HCT116 (cell line): ENCODE results near the gene SLC37A3. TPM values are rescaled to one million over a fixed set of nuclear protein-coding genes. Genes with fewer than 3 reads are reported as not detected.

ENCODE experiments used
- ATAC-seq: fragments of 200-7000 bp; cut with Tn5 transposase; 2 replicates; pipeline ENCODE4 v1.9.1; 2020; ENCODE audit warnings: mild to moderate bottlenecking, moderate library complexity
- BruUV-seq: library from RNA; stranded (reverse); fragments of 400-500 nt; replicated peaks from 2 replicates; lab custom pipeline; 2021; lab: Mats Ljungman, UMichigan
- CTCF ChIA-PET: fragments of 300-600 bp; sonication (Branson Sonifier 250); formaldehyde crosslinking; loops from one replicate; lab custom pipeline; 2021; ENCODE audit warnings: antibody characterized with exemption; lab: Charles Lee
- POLR2A ChIA-PET: fragments of 300-600, 350-600 bp; sonication (Branson Sonifier 250); formaldehyde crosslinking; loops from one replicate; lab custom pipeline; 2021; ENCODE audit warnings: antibody characterized with exemption; lab: Charles Lee
- RAD21 ChIA-PET, 2 experiments: fragments of 300-600 bp; sonication (Branson Sonifier 250); formaldehyde crosslinking; loops; one replicate each; lab custom pipeline; 2023; ENCODE audit warnings: low total read pairs in 2 of 2; ENCODE audit not compliant: uncharacterized antibody in 2 of 2, unreplicated experiment in 2 of 2, low non-redundant PET in 1 of 2; lab: Charles Lee
- DNase-seq: peaks from one replicate; pipeline ENCODE4 v3.0.0-alpha.2; 2010; ENCODE audit warnings: low read depth, low spot score
- H2AFZ ChIP-seq: fragments of 200-600 bp; shearing (Covaris generic), sonication (generic); 2 replicates; pipeline ENCODE4 v1.6.1; 2017; ENCODE audit warnings: low read depth, mixed run types, mixed read lengths, antibody characterized with exemption, low read length; ENCODE audit not compliant: poor library complexity, severe bottlenecking
- H3K27ac ChIP-seq: 2 replicates; pipeline ENCODE4 v1.5.1; 2012; ENCODE audit warnings: low read depth, low read length
- H3K27me3 ChIP-seq: fragments of 200-600 bp; sonication (generic); 2 replicates; pipeline ENCODE4 v1.6.1; 2016; ENCODE audit warnings: mixed run types, low read length, mixed read lengths; ENCODE audit not compliant: insufficient read depth
- H3K36me3 ChIP-seq, 2 experiments: fragments of 200-500 bp in 1 of 2; fragments of 200-600 bp in 1 of 2; sonication (Bioruptor generic) in 1 of 2; sonication (generic) in 1 of 2; 2 replicates each; pipeline versions ENCODE4 v1.5.1 to v1.6.1; 2014 to 2016; ENCODE audit warnings: low read length in 2 of 2, inconsistent platforms in 1 of 2, mixed read lengths in 1 of 2, mixed run types in 1 of 2; ENCODE audit not compliant: insufficient read depth in 2 of 2, control insufficient read depth in 1 of 2
- H3K4me1 ChIP-seq, 2 experiments: fragments of 200-600 bp in 1 of 2; sonication (generic) in 1 of 2; 2 replicates each; pipeline versions ENCODE4 v1.5.1 to v1.6.1; 2012 to 2017; ENCODE audit warnings: low read length in 2 of 2, inconsistent platforms in 1 of 2, mild to moderate bottlenecking in 1 of 2, mixed read lengths in 1 of 2, mixed run types in 1 of 2, moderate library complexity in 1 of 2; ENCODE audit not compliant: insufficient read depth in 2 of 2, control insufficient read depth in 1 of 2
- H3K4me2 ChIP-seq: fragments of 200-600 bp; sonication (generic); 2 replicates; pipeline ENCODE4 v1.6.1; 2017; ENCODE audit warnings: mixed run types, low read length, mixed read lengths
- H3K4me3 ChIP-seq, 2 experiments: fragments of 200-600 bp in 1 of 2; sonication (generic) in 1 of 2; replicated peaks in 1 of 2; 2 replicates each; pipeline ENCODE4 v1.5.1; 2011 to 2016; ENCODE audit warnings: low read length in 2 of 2, control low read depth in 1 of 2, low read depth in 1 of 2, mild to moderate bottlenecking in 1 of 2, mixed read lengths in 1 of 2, mixed run types in 1 of 2
- H3K79me2 ChIP-seq: fragments of 200-600 bp; sonication (generic); 2 replicates; pipeline ENCODE4 v1.6.1; 2017; ENCODE audit warnings: mild to moderate bottlenecking, mixed run types, low read length, moderate library complexity, mixed read lengths; ENCODE audit not compliant: insufficient read depth
- H3K9ac ChIP-seq: fragments of 200-600 bp; sonication (generic); 2 replicates; pipeline ENCODE4 v1.6.1; 2016; ENCODE audit warnings: low read length, mixed read lengths
- H3K9me2 ChIP-seq: fragments of 200-600 bp; sonication (generic), shearing (Covaris generic); 2 replicates; pipeline ENCODE4 v1.6.1; 2017; ENCODE audit warnings: mixed run types, mild to moderate bottlenecking, moderate library complexity; ENCODE audit not compliant: insufficient read depth
- H3K9me3 ChIP-seq, 2 experiments: fragments of 200-500 bp in 1 of 2; fragments of 200-600 bp in 1 of 2; sonication (Bioruptor generic) in 1 of 2; sonication (generic) in 1 of 2; 2 replicates each; pipeline ENCODE4 v1.6.1; 2014 to 2017; ENCODE audit warnings: low read length in 2 of 2, mixed read lengths in 2 of 2, inconsistent platforms in 1 of 2, low read depth in 1 of 2, mild to moderate bottlenecking in 1 of 2, mixed run types in 1 of 2, moderate library complexity in 1 of 2; ENCODE audit not compliant: control insufficient read depth in 1 of 2, insufficient read depth in 1 of 2
- H4K20me1 ChIP-seq: fragments of 200-600 bp; sonication (generic), shearing (Covaris generic); 2 replicates; pipeline ENCODE4 v1.6.1; 2017; ENCODE audit warnings: mixed run types, mild to moderate bottlenecking, moderate library complexity; ENCODE audit not compliant: insufficient read depth
- ATF3 ChIP-seq: IDR thresholded peaks from 2 replicates; pipeline ENCODE4 v1.6.1; 2012
- EGR1 ChIP-seq: IDR thresholded peaks from 2 replicates; pipeline ENCODE4 v1.6.1; 2012; ENCODE audit warnings: low read depth
- ELF1 ChIP-seq: IDR thresholded peaks from 2 replicates; pipeline ENCODE4 v1.6.1; 2012; ENCODE audit warnings: low read depth, borderline replicate concordance
- EZH2 ChIP-seq: fragments of 200-600 bp; sonication (generic); IDR thresholded peaks from 2 replicates; pipeline ENCODE4 v1.6.1; 2017; ENCODE audit warnings: antibody characterized with exemption, mixed run types
- FOSL1 ChIP-seq: IDR thresholded peaks from 2 replicates; pipeline ENCODE4 v1.6.1; 2012; ENCODE audit warnings: low read depth
- JUND ChIP-seq: IDR thresholded peaks from 2 replicates; pipeline ENCODE4 v1.6.1; 2012
- MAX ChIP-seq: IDR thresholded peaks from 2 replicates; pipeline ENCODE4 v1.6.1; 2012
- POLR2A ChIP-seq: IDR thresholded peaks from 2 replicates; pipeline ENCODE4 v1.7.0; 2011; ENCODE audit warnings: borderline replicate concordance; ENCODE audit not compliant: insufficient read depth, insufficient read length; ENCODE audit errors: extremely low read depth
- POLR2AphosphoS5 ChIP-seq: IDR thresholded peaks from 2 replicates; pipeline ENCODE4 v1.6.1; 2011; ENCODE audit warnings: mild to moderate bottlenecking, low read depth, low read length, moderate library complexity
- RAD21 ChIP-seq: IDR thresholded peaks from 2 replicates; pipeline ENCODE4 v1.6.1; 2012; ENCODE audit warnings: low read depth, mild to moderate bottlenecking
- REST ChIP-seq: IDR thresholded peaks from 2 replicates; pipeline ENCODE4 v1.6.1; 2012; ENCODE audit warnings: low read depth
- SIN3A ChIP-seq: IDR thresholded peaks from 2 replicates; pipeline ENCODE4 v1.6.1; 2012; ENCODE audit warnings: low read depth
- SP1 ChIP-seq: IDR thresholded peaks from 2 replicates; pipeline ENCODE4 v1.6.1; 2012; ENCODE audit warnings: low read depth
- SRF ChIP-seq: IDR thresholded peaks from 2 replicates; pipeline ENCODE4 v1.6.1; 2012; ENCODE audit warnings: low read depth
- TCF7L2 ChIP-seq: IDR thresholded peaks from 2 replicates; pipeline ENCODE4 v1.7.0; 2011; ENCODE audit warnings: borderline replicate concordance, inconsistent platforms; ENCODE audit not compliant: insufficient read depth, insufficient read length; ENCODE audit errors: extremely low read depth
- YY1 ChIP-seq: IDR thresholded peaks from 2 replicates; pipeline ENCODE4 v1.6.1; 2011; ENCODE audit warnings: low read length, low read depth, moderate library complexity, mild to moderate bottlenecking; ENCODE audit not compliant: insufficient replicate concordance; ENCODE audit errors: extremely low read depth
- ZFX ChIP-seq: fragments of 450-650 bp; IDR thresholded peaks from 2 replicates; pipeline ENCODE4 v1.6.1; 2017
- ZNF274 ChIP-seq: fragments of 200-500 bp; sonication (Bioruptor generic); IDR thresholded peaks from 2 replicates; pipeline ENCODE4 v1.6.1; 2014; ENCODE audit warnings: mild to moderate bottlenecking, low read depth, low read length, inconsistent platforms
- intact Hi-C: fragments of 100-400 bp; cut with micrococcal nuclease; formaldehyde crosslinking; loops from 2 replicates; pipeline ENCODE4 v1.10.0; 2022
- total RNA-seq: library from RNA; stranded (reverse); gene quantifications from one replicate; pipeline ENCODE4 v1.2.1, GENCODE V29; 2021; ENCODE audit not compliant: unreplicated experiment
- TF ChIP-seq, protein P1 (sequence below), 3 experiments: fragments of 200-600 bp in 1 of 3; sonication (generic) in 1 of 3; IDR thresholded peaks in 2 of 3; conservative IDR thresholded peaks in 1 of 3; 2 replicates each; pipeline ENCODE4 v1.5.1; 2012 to 2017; ENCODE audit warnings: low read depth in 2 of 3, low read length in 2 of 3, antibody characterized with exemption in 1 of 3, borderline replicate concordance in 1 of 3, control low read depth in 1 of 3, mild to moderate bottlenecking in 1 of 3, mixed read lengths in 1 of 3, mixed run types in 1 of 3, moderate library complexity in 1 of 3; ENCODE audit not compliant: insufficient read depth in 1 of 3

Gene SLC37A3
- total RNA-seq, 1 experiment from 2014 or later: 41.8 TPM

DNA sequence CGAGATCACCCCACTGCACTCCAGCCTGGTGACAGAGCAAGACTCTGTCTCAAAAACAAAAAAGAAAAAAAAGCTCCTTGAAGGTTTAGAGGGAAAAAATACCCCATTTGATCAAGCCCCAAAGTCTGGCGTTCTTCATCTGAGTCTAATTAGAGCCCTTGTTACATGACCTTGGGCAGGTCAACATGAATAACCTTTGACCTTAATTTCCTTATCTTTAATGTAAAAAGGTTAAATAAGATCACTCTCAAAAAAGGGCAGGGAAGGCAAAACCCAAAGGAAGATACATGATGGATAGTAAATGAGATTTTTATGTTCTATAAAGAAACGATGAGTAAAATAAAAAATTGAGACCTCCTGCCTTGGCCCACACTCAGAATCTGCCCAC, 40.3 kb downstream of the SLC37A3 start:
- Histone ChIP-seq H3K27ac (no peak overlapping the region), H3K4me2 (no peak overlapping the region), H3K9me3 (no peaks in the 10 kb centered on the region), H3K27me3 (no peaks in the 10 kb centered on the region), H2AFZ (no peak overlapping the region), H3K36me3 (peaks cover 8 to 14% of the 10 kb centered on the region in 2 experiments; a peak in 2 of 4 replicates), H3K4me3 (no peak overlapping the region), H3K9me2 (no peaks in the 10 kb centered on the region), H3K9ac (no peak overlapping the region), H4K20me1 (no peaks in the 10 kb centered on the region), H3K4me1 (no peaks in the 10 kb centered on the region), H3K79me2 (no peaks in the 10 kb centered on the region)
- DNase-seq (no peak), ATAC-seq (no peak)
- ChIA-PET POLR2A (no interaction called here), RAD21 (no interaction called here), CTCF (interaction anchor here (0.6 kb wide), 1 partner anchor 921 kb away, joined by 3 read pairs; no protein-coding TSS in a partner anchor)
- no peak for TF ChIP-seq JUND
- TF ChIP-seq, protein P1, sequence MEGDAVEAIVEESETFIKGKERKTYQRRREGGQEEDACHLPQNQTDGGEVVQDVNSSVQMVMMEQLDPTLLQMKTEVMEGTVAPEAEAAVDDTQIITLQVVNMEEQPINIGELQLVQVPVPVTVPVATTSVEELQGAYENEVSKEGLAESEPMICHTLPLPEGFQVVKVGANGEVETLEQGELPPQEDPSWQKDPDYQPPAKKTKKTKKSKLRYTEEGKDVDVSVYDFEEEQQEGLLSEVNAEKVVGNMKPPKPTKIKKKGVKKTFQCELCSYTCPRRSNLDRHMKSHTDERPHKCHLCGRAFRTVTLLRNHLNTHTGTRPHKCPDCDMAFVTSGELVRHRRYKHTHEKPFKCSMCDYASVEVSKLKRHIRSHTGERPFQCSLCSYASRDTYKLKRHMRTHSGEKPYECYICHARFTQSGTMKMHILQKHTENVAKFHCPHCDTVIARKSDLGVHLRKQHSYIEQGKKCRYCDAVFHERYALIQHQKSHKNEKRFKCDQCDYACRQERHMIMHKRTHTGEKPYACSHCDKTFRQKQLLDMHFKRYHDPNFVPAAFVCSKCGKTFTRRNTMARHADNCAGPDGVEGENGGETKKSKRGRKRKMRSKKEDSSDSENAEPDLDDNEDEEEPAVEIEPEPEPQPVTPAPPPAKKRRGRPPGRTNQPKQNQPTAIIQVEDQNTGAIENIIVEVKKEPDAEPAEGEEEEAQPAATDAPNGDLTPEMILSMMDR (IDR thresholded peaks at IDR 0.05 in 2 of 3, conservative IDR thresholded peaks at IDR 0.05 in 1 of 3; ENCODE audit: borderline replicate concordance in 1 of 3, insufficient read depth in 1 of 3, low read depth in 2 of 3, low read length in 2 of 3): no peak
- TF ChIP-seq POLR2AphosphoS5: no peak
- TF ChIP-seq ZNF274: no peak
- no peak for TF ChIP-seq YY1
- TF ChIP-seq REST: no peak
- TF ChIP-seq EGR1: no peak
- no peak for TF ChIP-seq RAD21
- no peak for TF ChIP-seq ELF1
- TF ChIP-seq FOSL1: no peak
- no peak for TF ChIP-seq SP1
- TF ChIP-seq ATF3: no peak
- TF ChIP-seq SRF: no peak
- TF ChIP-seq TCF7L2: no peak
- no peak for TF ChIP-seq MAX
- TF ChIP-seq POLR2A: no peak
- no peak for TF ChIP-seq EZH2
- TF ChIP-seq SIN3A: no peak
- TF ChIP-seq ZFX: no peak
- intact Hi-C loops: no loop called here
- BruUV-seq: no TSS peak
